LNCaP clone FGC (cell line): ENCODE results near the gene LEPROT.

Source experiments
- DNase-seq: peaks from one replicate; pipeline ENCODE4 v3.0.0-alpha.2; 2011; ENCODE audit warnings: low read depth
- H3K4me3 ChIP-seq: 2 replicates; pipeline ENCODE4 v1.5.1; 2011; ENCODE audit warnings: mild to moderate bottlenecking, low read depth, low read length, control low read depth
- TF ChIP-seq, protein P1 (sequence below): IDR thresholded peaks from 2 replicates; pipeline ENCODE4 v1.5.1; 2012; ENCODE audit warnings: mild to moderate bottlenecking; ENCODE audit not compliant: control insufficient read depth, insufficient read depth; ENCODE audit errors: extremely low read depth

Gene LEPROT

DNA sequence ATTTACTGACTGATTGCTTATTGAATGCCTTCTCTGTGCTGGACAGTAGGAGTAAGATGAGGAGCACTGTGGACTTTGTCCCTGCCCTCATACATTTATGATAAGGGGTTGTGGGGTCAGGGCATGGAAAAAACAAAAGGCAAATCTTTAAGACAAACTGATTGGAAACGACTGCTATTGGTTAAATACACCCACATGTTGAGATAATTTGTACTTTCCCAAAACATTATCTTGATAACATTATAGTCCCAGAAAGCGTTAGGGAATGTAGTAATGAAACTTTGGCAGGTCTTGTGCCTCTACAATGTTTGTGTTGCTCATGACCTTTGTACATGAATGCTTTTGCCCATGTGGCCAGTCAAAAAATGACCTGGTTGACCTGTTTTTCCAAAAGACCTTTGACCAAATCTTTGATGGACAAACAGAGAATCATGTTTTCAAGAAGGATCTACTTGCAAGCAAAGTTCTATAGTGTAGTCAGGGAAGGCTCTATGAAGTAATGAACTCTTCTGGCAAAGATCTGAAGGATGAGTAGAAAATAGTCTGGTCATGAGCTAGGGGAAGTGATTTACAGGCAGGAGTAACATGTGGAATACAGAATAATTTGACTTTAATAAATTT, 50.9 kb downstream of the LEPROT start:
- TF ChIP-seq, protein P1, sequence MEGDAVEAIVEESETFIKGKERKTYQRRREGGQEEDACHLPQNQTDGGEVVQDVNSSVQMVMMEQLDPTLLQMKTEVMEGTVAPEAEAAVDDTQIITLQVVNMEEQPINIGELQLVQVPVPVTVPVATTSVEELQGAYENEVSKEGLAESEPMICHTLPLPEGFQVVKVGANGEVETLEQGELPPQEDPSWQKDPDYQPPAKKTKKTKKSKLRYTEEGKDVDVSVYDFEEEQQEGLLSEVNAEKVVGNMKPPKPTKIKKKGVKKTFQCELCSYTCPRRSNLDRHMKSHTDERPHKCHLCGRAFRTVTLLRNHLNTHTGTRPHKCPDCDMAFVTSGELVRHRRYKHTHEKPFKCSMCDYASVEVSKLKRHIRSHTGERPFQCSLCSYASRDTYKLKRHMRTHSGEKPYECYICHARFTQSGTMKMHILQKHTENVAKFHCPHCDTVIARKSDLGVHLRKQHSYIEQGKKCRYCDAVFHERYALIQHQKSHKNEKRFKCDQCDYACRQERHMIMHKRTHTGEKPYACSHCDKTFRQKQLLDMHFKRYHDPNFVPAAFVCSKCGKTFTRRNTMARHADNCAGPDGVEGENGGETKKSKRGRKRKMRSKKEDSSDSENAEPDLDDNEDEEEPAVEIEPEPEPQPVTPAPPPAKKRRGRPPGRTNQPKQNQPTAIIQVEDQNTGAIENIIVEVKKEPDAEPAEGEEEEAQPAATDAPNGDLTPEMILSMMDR = no peak
- H3K4me3 ChIP-seq = no peak overlapping the region
- DNase-seq = no peak

DNA sequence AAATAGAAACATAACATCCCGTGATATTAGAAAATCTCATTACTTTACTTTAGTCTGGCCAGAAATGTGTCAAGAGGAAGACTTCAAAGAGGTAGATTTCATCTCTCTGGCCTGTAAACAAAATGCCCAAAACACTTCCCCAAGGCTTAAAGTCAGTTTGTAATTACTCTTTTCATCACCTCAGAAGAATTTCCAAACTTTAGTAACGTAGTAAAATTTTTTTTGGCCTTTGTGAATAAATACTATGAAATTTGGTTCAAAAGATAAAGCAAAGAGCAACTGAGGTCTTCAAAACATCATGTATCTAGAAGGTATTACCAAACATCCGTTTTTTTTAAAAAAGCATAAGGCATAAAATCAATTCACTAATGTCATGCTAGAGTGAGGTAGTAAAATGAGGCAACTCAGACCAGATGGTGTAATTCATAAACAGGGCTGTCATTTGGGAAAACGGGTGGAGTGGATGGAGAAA, 51.4 kb downstream of the LEPROT start:
- no peak overlapping the region for H3K4me3 ChIP-seq
- TF ChIP-seq, protein P1 = no peak
- DNase-seq = no peak

DNA sequence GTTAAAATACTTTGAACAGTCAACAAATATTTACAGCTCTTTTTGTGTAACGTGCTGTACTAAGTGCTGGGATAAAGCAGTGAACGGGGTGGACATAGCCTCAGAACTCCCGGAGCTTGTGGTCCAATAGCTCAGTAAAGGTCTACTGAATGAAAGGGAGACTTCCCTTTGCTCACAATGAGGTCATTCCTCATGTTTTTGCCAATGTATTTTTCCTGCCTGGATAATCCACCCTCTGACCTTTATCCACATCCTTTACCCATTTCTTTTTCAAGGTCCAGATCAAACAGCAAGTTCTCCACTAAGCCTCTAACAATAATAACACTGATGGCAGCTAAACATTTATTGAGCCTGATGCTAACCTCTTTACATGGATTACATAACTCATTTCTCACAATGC, 55.9 kb downstream of the LEPROT start:
- TF ChIP-seq, protein P1 = no peak
- no peak overlapping the region for H3K4me3 ChIP-seq
- no peak for DNase-seq

DNA sequence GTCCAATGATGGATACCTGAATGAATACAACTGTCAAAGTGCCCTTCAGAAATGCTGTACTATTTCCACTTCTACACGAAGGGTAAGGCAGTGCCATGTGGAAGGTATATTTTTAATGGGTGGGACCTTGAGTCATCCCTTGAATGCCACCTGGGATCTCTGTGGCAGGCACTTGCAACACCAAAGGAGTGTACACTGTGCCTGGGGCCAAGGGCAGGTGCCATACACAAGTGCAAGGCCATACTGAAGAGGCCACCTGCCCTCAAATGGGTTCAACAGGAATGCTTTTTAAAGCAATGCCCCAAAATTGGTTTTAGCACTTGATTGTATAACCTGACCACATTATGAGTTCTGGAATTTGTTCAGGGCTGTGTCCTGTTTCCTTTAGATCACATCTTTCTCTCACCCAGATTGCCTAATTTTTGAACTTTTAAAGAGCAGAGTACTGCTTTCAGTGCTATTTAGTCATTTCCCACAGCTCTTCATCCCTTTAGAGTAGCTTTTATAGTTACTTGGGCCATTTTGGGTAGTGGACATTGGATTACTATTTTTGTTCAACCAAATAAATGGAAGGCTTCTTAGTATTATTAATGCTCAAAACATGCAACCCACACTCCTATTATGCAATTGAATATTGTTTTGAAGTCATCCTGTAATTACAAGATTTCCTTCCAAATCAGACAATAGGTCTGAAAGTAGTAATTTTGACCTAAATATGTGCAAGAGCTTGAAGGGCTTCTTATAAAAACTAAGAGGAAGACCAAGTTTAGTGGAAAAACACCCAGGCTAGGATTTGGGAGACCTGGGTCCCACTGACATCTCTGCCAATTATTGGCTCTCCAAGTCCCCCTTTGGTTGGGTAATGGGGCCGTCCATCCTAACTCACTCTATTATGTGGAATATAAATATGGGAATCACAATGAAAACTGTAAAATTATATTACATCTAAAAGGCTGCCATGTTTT, 57.2 kb downstream of the LEPROT start:
- H3K4me3 ChIP-seq = no peak overlapping the region
- no peak for DNase-seq
- TF ChIP-seq, protein P1 = no peak

DNA sequence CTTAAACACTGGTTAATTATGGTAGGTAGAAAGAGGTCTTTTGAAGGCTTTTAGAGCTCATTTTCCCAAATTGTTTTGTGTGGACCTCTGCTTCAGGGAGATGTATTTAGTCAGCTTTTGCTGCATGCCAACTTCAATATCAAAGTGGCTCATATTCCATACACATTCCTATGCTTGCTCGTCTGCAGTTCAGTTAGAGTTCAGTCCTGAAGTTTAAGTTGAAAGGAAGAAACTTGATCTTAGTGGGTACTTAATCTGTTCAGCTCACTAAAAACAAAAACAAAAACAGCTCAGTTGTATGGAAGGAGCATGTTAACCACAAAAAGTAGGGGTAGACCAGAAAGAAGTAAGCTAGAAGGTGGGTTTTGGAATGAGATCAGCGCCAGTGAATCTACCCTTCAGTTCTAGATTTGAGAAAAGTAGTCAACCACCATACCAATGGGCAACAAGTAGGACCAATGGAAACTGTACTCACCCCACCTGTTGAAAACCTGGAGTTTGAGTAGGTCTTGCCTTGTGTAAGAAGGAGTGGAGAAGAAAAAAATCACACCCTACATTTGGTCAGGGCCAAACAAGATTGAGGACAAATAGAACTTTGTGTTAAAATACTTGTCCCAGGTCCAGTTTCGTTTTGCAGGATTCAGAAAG, 58.0 kb downstream of the LEPROT start:
- no peak for DNase-seq
- TF ChIP-seq, protein P1 = no peak
- no peak overlapping the region for H3K4me3 ChIP-seq

DNA sequence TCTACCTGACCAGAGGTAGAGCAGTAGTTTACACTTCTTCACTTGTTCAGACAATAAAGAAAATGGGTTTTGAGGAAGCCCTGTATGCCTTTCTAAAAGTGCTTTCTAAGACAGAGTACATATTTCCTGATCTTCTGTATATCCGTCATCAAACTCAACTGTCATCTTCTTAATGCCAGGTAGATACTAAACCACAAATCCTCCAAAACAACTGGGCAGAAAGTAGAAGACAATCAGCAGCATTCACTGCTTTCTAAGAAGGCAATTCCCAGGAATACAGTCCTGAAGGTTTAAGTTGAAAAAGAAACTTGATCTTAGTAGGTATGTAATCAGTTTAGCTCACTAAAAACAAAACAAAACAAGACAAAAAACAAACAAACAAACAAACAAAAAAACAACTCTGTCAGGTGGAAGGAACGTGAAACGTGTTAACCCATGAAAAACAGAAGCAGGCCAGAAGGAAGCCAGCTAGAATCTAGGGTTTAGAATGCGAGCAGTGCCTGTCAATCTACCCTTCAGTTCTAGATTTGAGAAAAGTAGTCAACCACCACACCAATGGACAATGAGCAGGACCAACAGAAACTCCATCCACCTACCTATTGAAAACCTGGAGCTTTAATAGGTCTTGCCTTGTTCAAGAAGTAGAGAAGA, 59.2 kb downstream of the LEPROT start:
- no peak overlapping the region for H3K4me3 ChIP-seq
- no peak for DNase-seq
- TF ChIP-seq, protein P1 = no peak
